GM10266 (cell line): ENCODE measurements around the gene CDC40.

Experiments
- DNase-seq: peaks from one replicate; pipeline ENCODE4 v3.0.0; 2012; ENCODE audit errors: extremely low spot score
- TF ChIP-seq, protein P1 (sequence below): IDR thresholded peaks from 2 replicates; pipeline ENCODE4 v1.5.1; 2012; ENCODE audit warnings: mild to moderate bottlenecking, low read depth; ENCODE audit not compliant: control insufficient read depth, insufficient read depth; ENCODE audit errors: missing control alignments

Gene CDC40

GRCh38 chr6:110170081-110170480 lies 10.1 kb upstream of the CDC40 start:
- TF ChIP-seq, protein P1, sequence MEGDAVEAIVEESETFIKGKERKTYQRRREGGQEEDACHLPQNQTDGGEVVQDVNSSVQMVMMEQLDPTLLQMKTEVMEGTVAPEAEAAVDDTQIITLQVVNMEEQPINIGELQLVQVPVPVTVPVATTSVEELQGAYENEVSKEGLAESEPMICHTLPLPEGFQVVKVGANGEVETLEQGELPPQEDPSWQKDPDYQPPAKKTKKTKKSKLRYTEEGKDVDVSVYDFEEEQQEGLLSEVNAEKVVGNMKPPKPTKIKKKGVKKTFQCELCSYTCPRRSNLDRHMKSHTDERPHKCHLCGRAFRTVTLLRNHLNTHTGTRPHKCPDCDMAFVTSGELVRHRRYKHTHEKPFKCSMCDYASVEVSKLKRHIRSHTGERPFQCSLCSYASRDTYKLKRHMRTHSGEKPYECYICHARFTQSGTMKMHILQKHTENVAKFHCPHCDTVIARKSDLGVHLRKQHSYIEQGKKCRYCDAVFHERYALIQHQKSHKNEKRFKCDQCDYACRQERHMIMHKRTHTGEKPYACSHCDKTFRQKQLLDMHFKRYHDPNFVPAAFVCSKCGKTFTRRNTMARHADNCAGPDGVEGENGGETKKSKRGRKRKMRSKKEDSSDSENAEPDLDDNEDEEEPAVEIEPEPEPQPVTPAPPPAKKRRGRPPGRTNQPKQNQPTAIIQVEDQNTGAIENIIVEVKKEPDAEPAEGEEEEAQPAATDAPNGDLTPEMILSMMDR, result no peak

DNA sequence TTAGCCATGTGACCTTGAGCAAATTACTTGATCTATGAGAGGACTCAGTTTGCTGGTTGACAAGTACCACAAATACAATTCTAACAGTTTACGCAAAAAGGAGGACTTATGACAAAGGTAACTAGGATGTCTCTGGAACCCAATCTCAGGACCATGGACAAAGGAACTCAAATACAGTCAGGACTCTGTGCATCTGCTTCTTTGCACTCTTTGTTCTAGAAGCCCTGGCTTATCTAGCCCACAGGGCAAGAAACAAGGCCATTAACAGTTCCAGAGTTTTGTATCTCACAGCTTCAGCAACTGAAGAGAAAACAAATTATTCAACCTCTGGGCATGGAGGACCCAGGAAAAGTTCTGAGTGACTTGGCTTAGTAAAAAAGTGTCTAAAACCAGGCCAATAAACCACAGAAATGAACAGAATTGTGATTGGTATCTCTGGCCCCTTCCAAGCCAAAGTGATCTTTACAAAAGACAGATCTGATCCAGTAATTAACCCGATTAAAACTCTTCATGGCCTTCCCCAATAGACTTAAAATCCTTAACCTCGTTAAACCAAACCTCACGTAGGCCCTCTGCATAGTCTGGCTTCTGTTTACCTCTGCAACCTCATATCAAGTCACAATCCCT lies 6.6 kb upstream of the CDC40 start:
- TF ChIP-seq, protein P1, result no peak
- no peak for DNase-seq

More at GRCh38 chr6:110170081-110170480, 10.1 kb upstream of the CDC40 start:
- DNase-seq, result no peak

GRCh38 chr6:110178626-110179405 lies 1.4 kb upstream of the CDC40 start:
- DNase-seq, result peak; percentile 50
- TF ChIP-seq, protein P1, result peak; percentile 80

DNA sequence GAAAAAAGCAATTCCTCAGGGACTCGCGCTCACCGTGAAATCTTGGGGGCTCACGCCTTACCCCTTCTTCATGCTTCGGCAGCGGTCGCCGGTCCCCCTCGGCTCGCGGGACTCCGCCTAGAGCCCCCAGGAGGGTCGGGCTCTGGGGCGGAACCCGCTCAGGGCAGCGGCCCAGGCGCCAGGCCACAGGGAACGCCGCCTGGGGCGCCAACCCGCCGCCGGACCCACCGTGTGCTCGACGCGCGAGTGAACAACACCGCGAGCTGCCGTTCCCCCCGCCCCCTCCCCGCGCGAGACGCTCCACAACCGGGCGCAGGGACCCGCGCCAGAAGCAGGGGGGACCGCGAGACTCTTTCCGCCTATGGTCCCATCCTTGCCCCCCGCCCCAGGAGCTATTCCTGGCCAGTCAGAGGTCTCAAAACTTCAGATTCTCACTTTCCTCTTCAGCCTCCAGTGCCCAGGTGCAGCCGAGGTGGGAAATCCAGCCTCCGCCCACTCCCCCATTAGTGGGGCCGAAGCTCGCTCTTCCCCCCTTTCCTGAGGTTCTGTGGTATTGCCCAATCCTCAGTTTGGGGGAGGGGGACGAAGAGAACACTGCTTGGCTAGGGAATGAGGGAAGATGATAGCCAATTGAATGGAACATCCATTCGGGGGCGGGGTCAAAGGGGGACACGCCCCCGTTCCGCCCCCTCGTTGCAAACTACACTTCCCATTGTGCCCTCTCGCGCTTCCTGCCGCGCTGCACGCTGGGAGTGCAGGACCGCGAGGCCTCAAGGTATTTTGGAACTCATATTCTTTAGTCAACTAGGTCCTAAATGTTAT lies 610 bp upstream of the CDC40 start, which contains the start of gene WASF1:
WASF1 (minus strand) TSS at position 265 of the 822 bp plus-strand sequence. CDS start 52,069 bp downstream, outside the sequence.
- TF ChIP-seq, protein P1, result peak; percentile 7
- DNase-seq, result peak; percentile 90

GRCh38 chr6:110181131-110182030 lies 1.2 kb downstream of the CDC40 start:
- TF ChIP-seq, protein P1, result no peak
- peak; percentile 20 for DNase-seq

DNA sequence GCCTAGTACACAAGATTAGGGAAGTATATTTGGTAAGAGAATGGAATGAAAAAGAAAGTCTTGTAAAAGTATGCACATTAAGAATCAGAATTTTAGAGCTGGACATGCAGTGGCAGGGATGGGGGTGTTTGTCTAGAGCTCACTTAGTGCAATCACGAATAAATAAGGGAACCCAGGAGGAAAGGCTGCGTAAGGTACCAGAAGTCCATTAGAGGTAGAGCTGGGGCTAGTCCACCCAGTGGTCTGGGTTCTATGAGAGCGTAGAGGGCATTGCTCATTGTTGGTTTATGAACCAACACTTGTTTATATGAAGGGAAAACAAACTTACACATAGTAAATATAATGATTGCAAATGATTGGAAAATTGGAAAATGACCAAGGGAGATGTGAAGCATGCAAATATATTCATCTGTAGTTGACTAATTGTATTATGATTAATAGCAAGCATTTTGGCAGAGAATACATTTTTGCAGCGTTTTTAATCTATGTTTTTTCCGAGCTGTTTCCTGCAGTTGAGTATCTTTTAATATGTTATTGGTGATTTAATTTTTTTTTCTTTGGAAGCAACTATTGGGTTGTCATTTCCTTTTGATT lies 3.2 kb downstream of the CDC40 start:
- DNase-seq, result no peak
- TF ChIP-seq, protein P1, result no peak
